AG08395 (cell line): ENCODE measurements around the gene TMC8.
"Not testable (repeated sequence)": the region's sequence is repeated elsewhere in the genome, so short reads cannot be mapped to it uniquely, and the experiment has no call there.

Source experiments
- DNase-seq: peaks from one replicate; pipeline ENCODE4 v3.0.0; 2012; ENCODE audit warnings: mixed read lengths, low spot score

The TMC8 gene

GRCh38 chr17:78135858-78136500 is 5.4 kb downstream of the TMC8 start:
- no peak for DNase-seq

- DNase-seq, result no peak
Measured at GRCh38 chr17:78137392-78138203, 7.0 kb downstream of the TMC8 start.

GRCh38 chr17:78138204-78139060 is 7.9 kb downstream of the TMC8 start:
- no peak for DNase-seq

GRCh38 chr17:78139861-78140168 is 9.2 kb downstream of the TMC8 start:
- DNase-seq, result not testable (repeated sequence)

GRCh38 chr17:78140169-78141051 is 9.8 kb downstream of the TMC8 start:
- peak; percentile 72 for DNase-seq

- DNase-seq, result no peak
Measured at GRCh38 chr17:78141437-78142118, 11.0 kb downstream of the TMC8 start.

GRCh38 chr17:78142119-78142861 is 11.7 kb downstream of the TMC8 start:
- DNase-seq, result no peak

- no peak for DNase-seq
Measured at GRCh38 chr17:78143214-78144146, 12.9 kb downstream of the TMC8 start.

GRCh38 chr17:78144147-78144719 is 13.7 kb downstream of the TMC8 start:
- DNase-seq, result peak; percentile 55

GRCh38 chr17:78144736-78145641 is 14.4 kb downstream of the TMC8 start:
- DNase-seq, result no peak

GRCh38 chr17:78146471-78146869 is 15.9 kb downstream of the TMC8 start:
- DNase-seq, result no peak

GRCh38 chr17:78146881-78147280 is 16.3 kb downstream of the TMC8 start:
- no peak for DNase-seq

- no peak for DNase-seq
Measured at GRCh38 chr17:78147315-78147998, 16.9 kb downstream of the TMC8 start.

GRCh38 chr17:78148286-78149016 is 17.9 kb downstream of the TMC8 start:
- no peak for DNase-seq

GRCh38 chr17:78151514-78152008 is 21.0 kb downstream of the TMC8 start:
- peak; percentile 75 for DNase-seq
